WERI-Rb-1 (cell line): Measurements from ENCODE around the gene DRAM2.

ENCODE experiments used
- DNase-seq: peaks from one replicate; pipeline ENCODE4 v3.0.0-alpha.2; 2020
- H3K27ac ChIP-seq: fragments of 250-450 bp; sonication (Bioruptor Pico); 2 replicates; pipeline ENCODE4 v1.5.1; 2020; ENCODE audit warnings: mild to moderate bottlenecking, moderate library complexity
- H3K27me3 ChIP-seq: fragments of 250-450 bp; sonication (Bioruptor Pico); 2 replicates; pipeline ENCODE4 v1.5.1; 2021; ENCODE audit warnings: mild to moderate bottlenecking, low read depth, moderate library complexity; ENCODE audit not compliant: insufficient read depth, severe bottlenecking
- H3K36me3 ChIP-seq: fragments of 250-450 bp; sonication (Bioruptor Pico); 2 replicates; pipeline ENCODE4 v1.5.1; 2020; ENCODE audit warnings: mild to moderate bottlenecking, moderate library complexity
- H3K4me3 ChIP-seq: 2 replicates; pipeline ENCODE4 v1.5.1; 2011; ENCODE audit warnings: low read depth, mild to moderate bottlenecking, control low read depth, low read length
- H3K9me3 ChIP-seq: fragments of 250-450 bp; sonication (Bioruptor Pico); 2 replicates; pipeline ENCODE4 v1.5.1; 2021; ENCODE audit warnings: mild to moderate bottlenecking, moderate library complexity; ENCODE audit not compliant: severe bottlenecking
- CTCF ChIP-seq: IDR thresholded peaks from 2 replicates; pipeline ENCODE4 v1.5.1; 2011; ENCODE audit warnings: low read depth, mild to moderate bottlenecking, control low read depth, inconsistent platforms, low read length

DRAM2 gene

DNA sequence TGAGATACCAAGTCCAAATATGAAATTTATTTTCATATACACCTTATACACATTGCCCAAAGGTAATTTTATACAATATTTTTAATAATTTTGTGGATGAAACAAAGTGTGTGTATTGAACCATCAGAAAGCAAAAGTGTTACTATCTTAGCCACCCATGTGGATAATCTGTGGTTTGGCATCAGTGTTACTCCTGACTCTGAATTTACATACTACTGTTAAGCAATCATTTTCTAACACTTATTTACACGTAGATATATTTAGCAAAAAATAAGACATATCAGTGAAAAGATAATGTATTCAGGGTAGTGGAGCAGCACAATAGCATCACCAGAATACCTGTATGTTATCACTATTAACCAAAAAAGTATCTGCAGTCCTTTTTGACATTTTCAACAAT, 36.8 kb upstream of the DRAM2 start:
- peaks cover 6% of the 10 kb centered on the region for H3K36me3 ChIP-seq
- no peaks in the 10 kb centered on the region for H3K27me3 ChIP-seq
- no peak overlapping the region for H3K4me3 ChIP-seq
- H3K9me3 ChIP-seq: no peaks in the 10 kb centered on the region
- TF ChIP-seq CTCF: no peak
- no peak overlapping the region for H3K27ac ChIP-seq
- DNase-seq: no peak

DNA sequence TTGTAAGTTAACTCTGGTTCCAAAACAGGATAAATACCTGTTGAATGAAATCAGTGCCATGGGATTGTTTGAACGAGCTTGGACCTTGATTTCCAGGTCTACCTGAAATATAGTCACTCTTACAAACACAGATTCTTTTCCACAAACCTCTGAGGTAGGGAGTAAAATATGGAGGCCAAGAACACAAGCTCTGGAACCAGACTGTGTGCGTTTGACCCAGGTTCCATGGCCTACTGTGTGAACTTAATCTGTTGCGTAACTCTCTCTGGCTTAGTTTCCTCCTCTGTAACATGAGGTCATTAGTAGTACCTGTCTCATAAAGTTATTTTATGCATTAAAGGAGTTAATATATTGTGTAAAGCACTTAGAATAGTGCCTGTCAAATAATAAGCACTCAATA, 35.5 kb upstream of the DRAM2 start:
- Histone ChIP-seq H3K4me3 (no peak overlapping the region), H3K36me3 (peaks cover 6% of the 10 kb centered on the region), H3K27ac (no peak overlapping the region), H3K27me3 (no peaks in the 10 kb centered on the region), H3K9me3 (no peaks in the 10 kb centered on the region)
- no peak for TF ChIP-seq CTCF
- DNase-seq: no peak

DNA sequence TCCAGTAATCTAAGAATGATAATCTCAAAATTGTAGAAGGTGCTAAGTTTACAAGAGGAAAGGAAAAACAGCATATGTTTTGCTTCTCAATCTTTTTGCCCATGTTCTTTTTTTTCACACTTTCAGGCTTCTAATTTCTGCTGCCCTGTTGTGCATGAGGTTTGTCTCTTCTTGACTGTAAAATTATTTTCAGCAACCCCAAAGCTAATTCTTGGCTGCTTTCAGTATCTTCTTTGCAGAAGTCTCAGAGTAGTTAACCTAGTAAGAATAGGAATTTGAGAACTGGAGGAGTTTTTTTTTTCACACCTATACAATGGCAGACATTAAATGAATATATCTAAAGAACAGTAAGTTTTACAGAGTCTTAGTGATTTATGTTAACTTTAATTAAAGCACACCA, 34.2 kb upstream of the DRAM2 start:
- no peak for TF ChIP-seq CTCF
- Histone ChIP-seq H3K27me3 (no peaks in the 10 kb centered on the region), H3K9me3 (no peaks in the 10 kb centered on the region), H3K36me3 (peaks cover 8% of the 10 kb centered on the region), H3K4me3 (no peak overlapping the region), H3K27ac (no peak overlapping the region)
- no peak for DNase-seq

GRCh38 chr1:111172463-111172862, 32.6 kb upstream of the DRAM2 start:
- TF ChIP-seq CTCF: no peak
- H3K9me3 ChIP-seq: no peaks in the 10 kb centered on the region
- DNase-seq: no peak
- no peak overlapping the region for H3K27ac ChIP-seq
- H3K36me3 ChIP-seq: peaks cover 15% of the 10 kb centered on the region
- no peak overlapping the region for H3K4me3 ChIP-seq
- H3K27me3 ChIP-seq: no peaks in the 10 kb centered on the region

DNA sequence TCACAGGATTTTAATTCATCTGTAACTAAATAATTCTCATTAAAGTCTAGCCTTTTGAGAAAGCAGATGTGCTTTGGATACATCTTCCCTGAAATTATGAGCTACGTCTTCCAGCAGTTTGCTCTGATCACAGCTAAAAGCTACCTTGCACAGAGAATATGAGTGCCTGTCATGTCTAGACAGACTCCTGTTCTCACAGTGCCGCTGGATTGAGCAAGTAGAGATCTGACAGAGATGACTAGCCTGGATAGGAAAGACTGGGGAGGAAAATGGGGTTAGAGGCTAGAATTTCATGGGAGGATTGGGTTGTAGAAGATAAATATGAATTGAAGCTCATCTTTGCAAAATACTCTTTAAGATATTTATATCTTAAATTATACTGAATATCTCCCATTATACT, 24.3 kb upstream of the DRAM2 start:
- H3K4me3 ChIP-seq: no peak overlapping the region
- no peaks in the 10 kb centered on the region for H3K9me3 ChIP-seq
- peaks cover 35% of the 10 kb centered on the region for H3K36me3 ChIP-seq
- no peak for DNase-seq
- no peaks in the 10 kb centered on the region for H3K27me3 ChIP-seq
- no peak for TF ChIP-seq CTCF
- H3K27ac ChIP-seq: no peak overlapping the region

- H3K27ac ChIP-seq: no peak overlapping the region
- H3K36me3 ChIP-seq: peaks cover 29% of the 10 kb centered on the region
- H3K4me3 ChIP-seq: no peak overlapping the region
- H3K9me3 ChIP-seq: no peaks in the 10 kb centered on the region
- TF ChIP-seq CTCF: no peak
- no peaks in the 10 kb centered on the region for H3K27me3 ChIP-seq
- no peak for DNase-seq
Measured at GRCh38 chr1:111163363-111163762, 23.5 kb upstream of the DRAM2 start.
